GM12874 (cell line): ENCODE data around the gene CORO2B.

Experiments used
- CTCF ChIP-seq: IDR thresholded peaks from 2 replicates; pipeline ENCODE4 v1.5.1; 2011; ENCODE audit warnings: low read depth, mild to moderate bottlenecking, control low read depth, low read length, moderate library complexity; ENCODE audit not compliant: insufficient read depth

The CORO2B gene

GRCh38 chr15:68576235-68576892 lies 2.4 kb upstream of the CORO2B start:
- no peak for TF ChIP-seq CTCF

DNA sequence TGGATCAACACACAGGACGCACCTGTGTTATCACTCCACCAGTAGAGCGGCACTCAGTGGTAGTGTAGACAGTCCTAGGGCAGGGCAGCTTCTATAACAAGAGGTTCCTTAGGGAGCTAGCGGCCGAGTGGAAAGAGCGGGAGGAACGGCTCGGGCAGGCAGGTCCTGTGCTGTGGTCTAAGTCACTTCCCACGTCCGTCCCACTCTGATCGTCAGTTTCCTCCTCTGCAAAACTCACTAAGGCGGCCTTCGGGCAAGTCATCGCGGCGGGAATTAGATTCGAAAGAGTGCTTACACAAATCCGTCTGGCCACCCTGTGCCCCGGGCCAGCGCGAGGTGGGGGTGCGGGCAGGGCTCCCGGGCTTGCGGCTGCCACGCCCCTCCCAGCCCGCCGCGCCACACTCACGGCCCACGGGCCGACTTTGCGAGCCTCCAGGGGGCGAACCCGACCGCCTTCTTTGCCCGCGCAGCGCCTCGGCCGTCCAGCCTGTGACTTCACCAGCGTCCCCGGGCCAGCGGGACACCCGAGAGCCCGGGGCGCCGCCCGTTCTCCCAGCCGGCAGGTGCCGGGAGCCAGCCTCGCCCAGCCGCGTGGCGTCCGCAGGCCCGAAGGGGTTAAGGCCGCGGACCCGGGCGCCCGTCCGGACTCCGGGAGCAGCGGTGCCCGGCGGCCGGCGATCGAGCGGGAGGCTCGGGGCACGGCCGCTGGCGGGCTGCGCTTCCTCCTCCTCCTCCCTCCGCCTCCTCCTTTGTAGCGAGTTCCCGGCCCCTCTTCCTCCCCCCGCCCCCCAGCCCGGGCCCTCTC lies 416 bp upstream of the CORO2B start:
- no peak for TF ChIP-seq CTCF

DNA sequence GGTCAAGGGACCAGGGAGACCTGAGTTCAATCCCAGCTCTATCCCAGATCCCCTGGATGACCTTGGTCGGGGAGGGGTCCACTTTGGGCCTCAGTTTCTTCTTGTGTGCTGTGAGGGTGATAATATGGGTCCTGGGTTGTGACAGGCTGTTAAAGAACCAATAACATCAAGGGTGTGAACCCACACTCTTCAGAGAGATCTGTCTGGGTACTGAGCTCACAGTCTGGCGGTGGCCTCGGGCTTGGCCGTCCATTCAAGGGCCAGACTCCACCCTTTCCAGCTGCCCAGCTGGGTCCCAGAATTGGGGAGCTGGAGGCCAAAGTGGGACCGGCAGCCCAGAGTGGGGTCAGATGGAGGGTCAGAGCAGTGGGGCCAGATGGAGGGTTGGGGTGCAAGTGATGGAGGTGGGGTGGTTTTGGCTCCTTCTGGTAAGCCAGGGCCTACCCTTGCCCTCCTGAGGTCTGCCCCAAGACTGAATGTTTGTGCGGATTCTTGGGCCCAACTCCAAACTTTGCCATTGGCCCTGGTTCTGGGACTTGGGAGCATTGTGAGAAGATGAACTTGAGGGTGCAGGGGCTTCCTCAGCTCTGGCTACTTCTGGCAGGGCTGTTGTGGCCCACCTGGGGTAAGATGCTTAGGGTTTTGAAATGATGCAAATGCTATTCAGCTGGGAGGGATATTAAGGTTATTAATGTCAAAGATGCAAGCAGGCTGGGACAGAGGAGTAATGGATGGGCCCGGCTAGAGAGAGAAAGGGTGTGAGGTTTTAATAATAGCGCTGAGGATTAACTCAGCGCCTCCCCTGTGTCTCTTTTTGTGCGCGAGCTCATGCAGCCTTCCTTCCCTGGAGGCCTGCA lies 1.5 kb downstream of the CORO2B start:
- no peak for TF ChIP-seq CTCF

DNA sequence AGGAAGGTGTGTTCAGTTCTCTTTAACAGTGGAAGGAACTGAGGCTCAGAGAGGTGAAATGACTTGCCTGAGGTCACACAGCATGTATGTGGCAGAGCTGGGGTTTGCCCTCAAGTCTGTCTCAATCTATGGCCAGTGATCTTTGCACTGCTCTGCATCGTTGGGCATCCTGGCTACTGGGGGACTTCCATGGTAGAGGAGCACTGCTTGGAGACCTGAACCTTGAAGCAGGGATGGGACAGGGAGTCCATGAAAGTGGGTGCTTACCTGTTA lies 2.0 kb downstream of the CORO2B start:
- no peak for TF ChIP-seq CTCF

GRCh38 chr15:68581725-68582124 lies 2.9 kb downstream of the CORO2B start:
- no peak for TF ChIP-seq CTCF

DNA sequence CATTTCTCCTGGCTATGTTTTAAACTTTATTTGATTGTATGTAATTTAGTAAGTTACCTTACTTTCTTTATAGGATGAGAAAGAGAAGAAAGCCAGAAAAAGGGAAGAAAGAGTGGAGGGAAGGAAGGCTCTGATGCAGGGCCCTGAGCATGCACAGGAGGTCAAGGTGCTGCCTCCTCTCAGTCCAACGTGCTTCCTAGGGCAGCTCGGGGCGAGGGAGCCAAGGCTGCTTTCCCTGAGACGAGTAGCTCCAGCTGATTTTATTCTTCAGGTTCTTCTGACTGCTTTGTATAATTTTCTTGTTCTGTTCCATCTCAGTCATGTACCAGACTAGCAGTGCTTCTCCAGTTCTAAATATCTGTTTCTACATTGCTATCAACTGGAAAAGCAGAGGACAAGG lies 3.4 kb downstream of the CORO2B start:
- no peak for TF ChIP-seq CTCF

- no peak for TF ChIP-seq CTCF
Measured at GRCh38 chr15:68582864-68583263, 4.1 kb downstream of the CORO2B start.
